ENCODE data around the gene CTNNBL1.

Gene CTNNBL1

GRCh38 chr20:37777012-37777950 is 83.5 kb downstream of the CTNNBL1 start:
- no peak for DNase-seq (ENCODE audit: low spot score)

GRCh38 chr20:37777988-37778659 is 84.3 kb downstream of the CTNNBL1 start:
- DNase-seq (ENCODE audit: low spot score): no peak

GRCh38 chr20:37781626-37782025 is 87.8 kb downstream of the CTNNBL1 start:
- DNase-seq (ENCODE audit: low spot score): no peak

- no peak for DNase-seq (ENCODE audit: low spot score)
Measured at GRCh38 chr20:37786043-37786442, 92.2 kb downstream of the CTNNBL1 start.

- no peak for DNase-seq (ENCODE audit: low spot score)
Measured at GRCh38 chr20:37789408-37789807, 95.6 kb downstream of the CTNNBL1 start.

GRCh38 chr20:37790900-37791299 is 97.1 kb downstream of the CTNNBL1 start:
- no peak for DNase-seq (ENCODE audit: low spot score)

GRCh38 chr20:37796121-37796520 is 102.3 kb downstream of the CTNNBL1 start:
- DNase-seq (ENCODE audit: low spot score): no peak

- no peak for DNase-seq (ENCODE audit: low spot score)
Measured at GRCh38 chr20:37796733-37797132, 102.9 kb downstream of the CTNNBL1 start.

GRCh38 chr20:37797669-37798175 is 103.9 kb downstream of the CTNNBL1 start:
- no peak for DNase-seq (ENCODE audit: low spot score)

- DNase-seq (ENCODE audit: low spot score): no peak
Measured at GRCh38 chr20:37798312-37798711, 104.5 kb downstream of the CTNNBL1 start.

- DNase-seq (ENCODE audit: low spot score): no peak
Measured at GRCh38 chr20:37800618-37801017, 106.8 kb downstream of the CTNNBL1 start.

- no peak for DNase-seq (ENCODE audit: low spot score)
Measured at GRCh38 chr20:37801921-37802320, 108.1 kb downstream of the CTNNBL1 start.

GRCh38 chr20:37803438-37804307 is 109.8 kb downstream of the CTNNBL1 start:
- DNase-seq (ENCODE audit: low spot score): no peak

- peak; percentile 25 for DNase-seq (ENCODE audit: low spot score)
Measured at GRCh38 chr20:37804584-37805566, 111.0 kb downstream of the CTNNBL1 start.

GRCh38 chr20:37807471-37808232 is 113.8 kb downstream of the CTNNBL1 start:
- no peak for DNase-seq (ENCODE audit: low spot score)

GRCh38 chr20:37808233-37809070 is 114.6 kb downstream of the CTNNBL1 start:
- no peak for DNase-seq (ENCODE audit: low spot score)

GRCh38 chr20:37810027-37810426 is 116.2 kb downstream of the CTNNBL1 start:
- no peak for DNase-seq (ENCODE audit: low spot score)

- no peak for DNase-seq (ENCODE audit: low spot score)
Measured at GRCh38 chr20:37816003-37816402, 122.2 kb downstream of the CTNNBL1 start.

GRCh38 chr20:37816726-37817125 is 122.9 kb downstream of the CTNNBL1 start:
- no peak for DNase-seq (ENCODE audit: low spot score)
